GM23248 (cell line): ENCODE measurements around the gene GNAL.

Experiments
- EZH2 ChIP-seq: fragments of 200-600 bp; sonication (generic); IDR thresholded peaks from 2 replicates; pipeline ENCODE4 v1.6.1; 2018; ENCODE audit warnings: antibody characterized with exemption, mild to moderate bottlenecking; ENCODE audit not compliant: insufficient read depth, poor library complexity, severe bottlenecking
- EZH2phosphoT487 ChIP-seq: fragments of 200-600 bp; sonication (generic); IDR thresholded peaks from 2 replicates; pipeline ENCODE4 v1.6.1; 2018; ENCODE audit warnings: antibody characterized with exemption, moderate library complexity, mild to moderate bottlenecking, low read depth; ENCODE audit not compliant: insufficient read depth

- no peak for TF ChIP-seq EZH2
- no peak for TF ChIP-seq EZH2phosphoT487
These were observed 161.0 kb downstream of the GNAL start for GRCh38 chr18:11849841-11850634.
